DMS79 (cell line): ENCODE results near the gene STARD8.
"Not testable (repeated sequence)": the region's sequence is repeated elsewhere in the genome, so short reads cannot be mapped to it uniquely, and the experiment has no call there.

Experiments
- DNase-seq: peaks from one replicate; lab custom pipeline; 2025; lab: John Stamatoyannopoulos, UW

The STARD8 gene

DNA sequence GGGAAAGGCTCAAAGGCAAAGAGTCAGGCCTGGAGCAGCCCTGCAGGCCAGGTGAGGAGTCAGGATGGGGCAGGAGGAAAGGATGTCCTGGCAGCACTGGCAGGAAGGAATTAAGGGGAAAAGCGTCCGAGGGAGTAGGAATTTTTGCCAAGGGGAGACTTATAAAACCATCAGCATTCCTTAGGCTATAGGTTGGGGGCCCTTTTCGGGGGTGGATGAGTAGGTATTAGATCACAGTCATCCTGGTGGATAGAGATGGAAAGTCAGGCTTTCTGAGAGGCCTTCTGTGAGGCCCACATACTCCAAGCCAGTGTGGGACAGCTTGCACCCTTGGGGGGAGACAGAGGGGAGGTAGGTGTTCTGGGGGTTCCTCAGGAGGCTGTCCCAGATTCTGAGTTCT, 12.3 kb downstream of the STARD8 start:
- DNase-seq = no peak

DNA sequence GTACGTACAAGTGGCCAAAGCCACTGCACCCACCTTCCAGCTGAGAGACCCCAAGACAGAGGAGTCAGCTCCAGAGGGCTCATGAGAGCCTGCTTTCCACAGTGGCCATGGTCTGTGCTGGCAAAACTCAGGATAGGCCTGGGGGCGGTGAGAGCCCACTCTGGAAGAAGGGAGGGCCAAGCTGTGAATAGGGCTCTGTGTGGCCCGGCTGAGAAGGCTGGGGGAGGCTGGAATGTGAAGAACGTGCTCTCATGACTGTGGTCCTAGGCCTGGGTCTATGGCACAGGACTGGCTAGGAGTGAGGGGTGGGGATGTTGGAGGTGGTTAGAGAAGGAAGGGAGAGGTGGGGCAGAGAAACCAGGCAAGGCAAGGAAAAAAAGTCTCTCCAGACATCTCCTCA, 13.3 kb downstream of the STARD8 start:
- DNase-seq = no peak

GRCh38 chrX:68665502-68665901, 18.0 kb downstream of the STARD8 start:
- DNase-seq = no peak

DNA sequence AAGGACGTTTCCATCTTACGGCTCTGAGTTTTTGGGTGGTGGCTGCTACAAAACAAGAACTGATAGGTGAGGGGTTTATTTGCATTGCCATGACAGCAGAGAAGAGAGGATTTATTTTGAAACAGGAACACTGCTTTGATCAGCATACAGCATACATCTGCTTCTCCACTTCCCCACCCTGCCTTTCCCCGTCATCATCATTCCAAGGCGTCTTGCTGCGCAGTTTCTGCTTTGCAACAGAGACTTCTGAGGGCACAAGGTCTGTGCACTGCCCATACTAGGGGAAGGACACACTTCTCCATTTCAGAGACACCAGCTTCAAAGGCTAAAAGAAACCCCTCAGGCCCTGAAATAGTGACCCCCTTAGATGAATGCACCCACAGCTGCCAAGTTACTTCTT, 19.1 kb downstream of the STARD8 start:
- DNase-seq = no peak

DNA sequence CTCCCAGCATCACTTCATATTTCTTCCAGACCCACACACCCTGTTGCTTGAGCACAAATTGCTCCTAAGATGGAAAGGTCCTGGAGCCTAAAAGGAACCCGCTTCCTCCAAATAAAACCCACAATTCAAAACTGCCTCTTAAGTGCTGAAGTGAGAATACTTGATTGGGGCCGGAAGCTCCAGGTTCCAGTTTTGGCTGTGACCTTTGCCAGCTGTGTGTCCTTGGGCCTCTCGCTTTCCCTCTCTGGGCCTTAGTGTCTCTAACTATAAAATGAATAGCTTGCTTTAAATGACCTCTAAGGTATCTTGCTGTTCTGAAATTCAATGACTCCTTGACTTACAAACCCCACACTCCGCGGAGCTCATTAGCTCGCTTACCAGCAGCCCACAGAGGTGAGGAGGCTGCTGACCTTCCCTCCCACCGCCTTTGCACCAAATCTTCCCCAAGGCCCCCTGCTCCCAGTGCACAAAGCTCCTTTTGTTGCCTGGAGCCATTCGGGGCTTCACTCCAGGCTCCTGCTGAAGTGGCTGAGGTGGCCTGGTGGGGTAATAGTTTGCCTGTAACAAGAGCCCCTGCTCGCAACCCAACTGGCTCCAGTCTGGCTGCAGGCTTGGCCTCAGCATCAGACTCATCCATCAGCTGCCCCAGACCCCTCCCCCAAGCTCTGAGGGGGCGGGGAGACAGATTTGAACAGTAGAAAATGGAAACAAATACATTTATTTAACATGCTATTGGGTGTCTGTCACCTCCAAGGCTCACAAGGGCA, 21.8 kb downstream of the STARD8 start:
- DNase-seq = no peak

DNA sequence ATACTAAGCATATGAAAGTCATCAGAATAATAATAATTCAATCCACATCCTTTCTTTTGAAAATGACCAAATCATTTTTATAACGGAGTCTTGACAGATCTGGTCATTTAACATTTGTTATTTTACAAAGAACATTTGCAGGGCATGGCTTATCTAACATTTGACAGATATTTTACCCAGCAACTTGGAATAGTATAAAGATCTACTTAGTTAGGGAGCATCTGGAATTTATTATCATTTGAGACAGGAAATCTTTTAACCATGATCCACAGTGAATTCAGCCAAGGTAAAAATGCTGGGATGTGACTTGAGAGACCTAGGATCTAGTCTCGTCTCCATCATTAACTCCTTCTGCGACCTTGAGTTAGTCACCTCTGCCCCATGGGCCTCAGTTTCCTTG, 22.4 kb downstream of the STARD8 start:
- no peak for DNase-seq

GRCh38 chrX:68671221-68671620, 23.8 kb downstream of the STARD8 start:
- DNase-seq = no peak

- DNase-seq = no peak
These were observed 25.3 kb downstream of the STARD8 start for GRCh38 chrX:68672581-68673318.

- no peak for DNase-seq
These were observed 28.1 kb downstream of the STARD8 start for GRCh38 chrX:68675571-68675970.

- DNase-seq = no peak
These were observed 28.9 kb downstream of the STARD8 start for GRCh38 chrX:68676335-68676734.

DNA sequence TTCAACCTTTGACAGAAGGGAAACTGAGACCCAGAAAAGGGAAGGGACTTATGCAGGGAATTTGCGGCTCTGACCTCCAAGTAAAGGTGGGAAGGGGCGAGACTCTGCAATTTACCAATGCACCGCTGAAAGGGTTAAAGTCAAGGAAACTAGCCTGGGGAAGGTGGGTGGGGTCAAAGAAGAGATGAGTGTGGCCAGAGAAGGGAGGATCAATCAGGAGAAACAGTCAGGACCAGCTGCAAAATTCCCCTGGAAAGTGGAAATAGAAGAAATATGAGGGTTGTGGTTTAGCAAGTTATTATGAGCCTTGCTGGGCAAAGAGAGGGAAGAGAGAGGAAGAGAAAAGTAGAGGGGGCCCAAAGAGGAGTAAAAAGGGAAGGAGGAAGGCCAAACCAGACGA, 30.5 kb downstream of the STARD8 start:
- no peak for DNase-seq

DNA sequence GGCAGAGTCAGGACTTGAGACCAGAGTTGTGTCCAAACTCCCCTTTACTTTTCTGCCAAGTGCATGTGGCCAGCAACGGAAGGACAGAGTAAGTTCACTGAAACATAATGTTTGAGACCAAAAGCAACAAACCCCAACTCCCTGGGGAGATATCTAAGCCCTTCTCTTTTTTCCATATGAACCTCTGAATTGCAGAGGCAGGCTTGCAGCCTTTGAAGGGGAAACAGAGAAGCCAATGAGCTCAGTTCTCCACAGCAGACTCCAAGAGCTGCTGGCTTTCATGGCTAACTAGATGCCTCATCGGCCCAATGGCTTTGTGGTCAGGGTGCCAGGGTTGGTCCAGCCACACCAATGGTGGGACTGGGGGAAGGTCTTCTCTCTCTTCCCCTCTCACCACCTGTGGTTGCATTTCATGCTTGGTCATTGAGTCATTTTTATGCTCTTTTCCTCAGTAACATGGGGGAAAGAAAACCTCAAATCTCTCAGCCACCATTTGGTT, 34.0 kb downstream of the STARD8 start:
- DNase-seq = no peak

- no peak for DNase-seq
These were observed 35.3 kb downstream of the STARD8 start for GRCh38 chrX:68682790-68683189.

DNA sequence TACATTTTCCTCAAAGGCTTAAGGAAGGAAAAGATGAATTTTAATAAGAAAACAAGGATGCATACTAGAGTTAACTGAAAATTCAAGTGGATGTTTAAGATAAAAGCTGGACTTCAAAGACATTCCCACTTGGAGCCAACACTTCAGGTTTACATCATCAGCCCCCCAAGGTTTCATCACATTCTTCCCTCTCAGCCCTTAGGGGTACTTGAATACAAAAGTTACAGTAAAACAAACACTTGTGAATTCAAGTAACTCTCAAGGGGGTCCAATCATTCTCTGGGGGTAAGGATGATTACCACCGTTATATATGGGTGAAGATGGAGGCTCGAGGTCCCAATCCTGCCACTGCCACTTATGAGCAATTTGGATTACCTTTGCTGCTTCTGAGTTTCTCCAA, 36.1 kb downstream of the STARD8 start:
- peak; percentile 2 for DNase-seq

DNA sequence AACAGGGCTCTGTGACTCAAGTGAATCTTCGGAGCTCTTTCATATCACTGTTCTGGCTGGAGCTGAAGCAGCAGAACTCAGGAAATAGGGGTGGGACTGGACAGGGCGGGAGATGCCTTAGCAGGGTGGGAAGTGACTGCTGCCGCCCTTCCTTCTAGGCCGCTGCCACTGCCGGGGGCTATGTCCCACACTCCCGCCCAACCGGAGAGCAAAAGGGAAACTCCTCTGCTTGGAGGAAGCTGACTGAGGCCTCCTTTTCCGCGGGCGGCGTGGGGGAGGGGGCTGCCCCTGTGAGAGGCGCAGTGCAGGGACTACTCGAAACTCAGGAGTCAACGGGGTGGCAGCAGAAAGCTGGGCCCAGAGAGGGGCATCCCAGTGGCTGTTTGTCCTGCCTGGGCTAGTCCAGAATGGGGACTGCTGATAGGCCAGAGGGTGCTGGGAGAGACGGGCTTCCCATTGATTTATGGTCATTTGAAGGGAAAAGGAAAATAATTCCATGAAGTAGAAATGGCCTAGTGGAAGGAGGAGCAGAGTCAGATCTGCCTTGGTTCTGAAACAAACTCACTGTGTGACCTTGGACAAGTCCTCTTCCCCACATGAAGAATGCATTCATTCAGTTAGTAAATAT, 36.9 kb downstream of the STARD8 start:
- DNase-seq = no peak

DNA sequence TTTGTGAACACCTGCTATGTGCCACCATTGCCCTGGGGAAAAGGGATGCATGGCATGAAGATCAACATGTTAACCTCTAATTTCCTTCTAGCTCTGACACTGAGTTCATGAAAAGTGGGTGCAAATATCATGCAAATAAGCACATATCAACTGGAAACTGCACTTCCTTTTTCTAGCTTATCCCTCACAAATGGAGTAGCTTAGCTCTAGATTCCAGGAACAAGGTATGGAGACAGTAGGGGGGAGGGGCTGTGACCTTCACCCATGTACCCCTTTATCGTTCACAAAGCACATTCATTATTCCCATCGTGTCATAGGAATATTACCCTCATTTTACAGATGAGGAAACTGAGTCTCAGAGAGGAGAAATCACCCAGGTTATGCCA, 37.4 kb downstream of the STARD8 start:
- DNase-seq = no peak

DNA sequence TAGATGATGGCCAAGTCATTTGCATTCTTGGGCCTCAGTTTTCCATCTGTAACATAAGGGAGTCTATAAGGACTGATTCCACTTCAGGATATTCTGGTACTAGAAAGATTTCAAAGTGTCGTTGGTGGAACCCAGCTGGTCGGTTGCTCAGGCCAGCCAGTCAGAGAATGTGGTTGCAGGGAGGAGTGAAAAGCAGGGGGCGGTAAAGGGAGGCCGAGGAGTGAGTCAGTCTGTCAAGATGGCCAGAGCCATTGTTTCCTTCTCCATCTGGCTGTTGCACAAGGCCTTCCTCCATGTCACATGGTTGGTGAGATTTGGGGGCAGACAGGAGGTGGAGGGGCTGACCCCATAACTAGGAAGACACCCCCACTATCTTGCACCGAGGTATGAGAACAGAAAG, 38.2 kb downstream of the STARD8 start:
- DNase-seq = no peak

DNA sequence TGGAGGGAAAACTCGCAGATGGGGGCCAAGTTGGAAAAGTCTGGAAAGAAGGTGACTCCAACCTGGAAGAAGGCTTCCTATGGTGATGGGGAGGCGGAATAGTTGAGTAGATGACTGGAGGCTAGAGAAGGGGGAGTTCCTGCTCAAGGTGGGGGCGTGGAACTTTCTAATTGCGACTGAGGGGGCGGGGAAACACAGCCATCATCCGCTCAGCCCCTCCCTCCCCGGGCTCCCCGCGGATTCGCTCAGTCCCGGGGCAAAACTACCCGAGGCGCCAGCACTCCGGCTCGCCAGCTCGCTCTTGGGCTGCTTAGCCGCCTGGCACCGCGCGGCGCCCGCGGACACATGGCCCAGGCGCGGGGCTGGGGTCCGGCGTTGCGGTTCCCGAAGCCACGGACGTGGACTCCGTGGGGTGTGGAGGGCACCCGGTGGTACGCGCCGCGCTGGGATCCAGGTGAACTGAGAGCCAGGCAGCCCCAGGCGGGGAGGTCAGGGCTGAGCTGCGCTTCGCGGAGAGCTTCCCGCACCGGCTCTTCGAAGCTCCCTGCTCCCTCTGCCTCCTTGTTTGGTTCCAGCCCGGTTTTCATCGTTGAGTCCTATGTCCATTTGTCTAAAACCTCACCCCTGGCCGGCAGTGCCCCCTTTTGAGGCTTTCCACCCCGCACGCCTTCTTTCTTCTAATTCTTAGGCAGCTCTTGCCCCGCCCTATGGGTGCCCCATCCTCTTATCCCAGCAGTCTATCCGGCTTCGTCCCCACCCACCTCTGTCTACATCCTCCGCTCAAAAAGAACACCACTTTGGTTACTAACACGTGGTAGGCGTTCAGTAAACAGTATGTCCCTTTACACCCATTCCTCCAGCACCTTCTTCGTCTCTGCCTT, 38.9 kb downstream of the STARD8 start:
- no peak for DNase-seq

- DNase-seq = not testable (repeated sequence)
These were observed 41.5 kb downstream of the STARD8 start for GRCh38 chrX:68688931-68689330.

DNA sequence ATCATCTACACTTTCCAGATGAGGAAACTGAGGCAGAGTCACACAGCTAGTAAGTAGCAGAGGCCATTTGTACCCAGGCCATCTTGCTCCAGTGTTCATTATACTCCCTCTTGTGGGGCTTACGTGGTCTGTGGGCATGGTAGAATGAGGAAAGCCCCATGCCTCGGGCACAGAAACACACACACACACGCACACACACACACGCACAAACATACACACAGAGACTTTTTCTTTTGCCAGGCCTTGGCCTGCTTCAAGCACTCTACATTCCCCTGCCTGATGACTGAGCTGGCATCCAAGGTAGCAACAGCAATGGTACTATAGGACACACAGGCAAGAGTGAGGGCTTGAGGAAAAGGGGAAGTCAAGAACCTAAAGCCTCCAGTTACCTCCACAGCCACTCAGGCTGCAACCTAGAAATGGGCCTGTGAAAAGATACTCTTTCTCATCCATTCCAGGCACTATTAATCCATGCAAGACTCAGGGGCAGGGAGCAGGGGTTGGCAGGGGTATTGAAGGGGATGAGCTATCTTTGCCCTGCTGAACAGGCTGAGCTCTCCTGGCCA, 43.6 kb downstream of the STARD8 start:
- no peak for DNase-seq

GRCh38 chrX:68691921-68692320, 44.5 kb downstream of the STARD8 start:
- no peak for DNase-seq

- DNase-seq = no peak
These were observed 45.2 kb downstream of the STARD8 start for GRCh38 chrX:68692651-68693050.
